Esophagus (tissue), 2 donors: Measurements from ENCODE around the gene NOB1. TPM values are rescaled to one million over a fixed set of nuclear protein-coding genes. Genes with fewer than 3 reads are reported as not detected.
A peak's percentile ranks its signal among the peaks of the same experiment; 100 is the strongest.

Experiments
- H3K27ac ChIP-seq, 2 donors: one replicate each; pipeline ENCODE4 v1.5.1; 2013; ENCODE audit warnings: low read depth in 2 of 2, mild to moderate bottlenecking in 2 of 2, inconsistent platforms in 1 of 2, low read length in 1 of 2, moderate library complexity in 1 of 2
- H3K27me3 ChIP-seq, 2 donors: one replicate each; pipeline ENCODE4 v1.6.1; 2013; ENCODE audit warnings: low read length in 2 of 2, control low read depth in 1 of 2, mild to moderate bottlenecking in 1 of 2; ENCODE audit not compliant: insufficient read depth in 2 of 2, control insufficient read depth in 1 of 2
- H3K36me3 ChIP-seq, 2 donors: one replicate each; pipeline ENCODE4 v1.6.1; 2013; ENCODE audit warnings: low read length in 1 of 2; ENCODE audit not compliant: control insufficient read depth in 2 of 2, insufficient read depth in 2 of 2
- H3K4me1 ChIP-seq, 2 donors: one replicate each; pipeline ENCODE4 v1.6.1; 2013; ENCODE audit warnings: low read length in 1 of 2; ENCODE audit not compliant: control insufficient read depth in 2 of 2, insufficient read depth in 2 of 2
- H3K4me3 ChIP-seq, 2 donors: one replicate each; pipeline ENCODE4 v1.5.1; 2013; ENCODE audit warnings: low read length in 2 of 2, mild to moderate bottlenecking in 2 of 2, low read depth in 1 of 2, moderate library complexity in 1 of 2
- H3K9me3 ChIP-seq, 2 donors: one replicate each; pipeline ENCODE4 v1.6.1; 2013; ENCODE audit warnings: mild to moderate bottlenecking in 2 of 2, low read depth in 1 of 2, low read length in 1 of 2, moderate library complexity in 1 of 2; ENCODE audit not compliant: control insufficient read depth in 2 of 2, insufficient read depth in 1 of 2
- WGBS, 2 donors: extraction: QIAGEN DNeasy Blood & Tissue Kit; methylation state at CpG; one replicate each; pipeline ENCODE4 v1.1.7; 2013; 5-methylcytosine and 5-hydroxymethylcytosine counted together
- polyA plus RNA-seq, 2 donors: library from polyadenylated mRNA; stranded (reverse); fragments of 200-250 nt; gene quantifications; one replicate each; pipeline ENCODE4 v1.2.3, GENCODE V29; 2013
- donor health status: healthy with polysubstance abuse.
- donor health status: Bipolar disorder and iron deficiency.

The NOB1 gene
- polyA plus RNA-seq, 2 donors = 14.7 to 49.5 TPM

GRCh38 chr16:69784586-69784985, 29.9 kb upstream of the NOB1 start:
- H3K4me3 ChIP-seq = no peak overlapping the region
- peaks cover 5 to 8% of the 10 kb centered on the region in 2 donors for H3K36me3 ChIP-seq
- no peaks in the 10 kb centered on the region for H3K27me3 ChIP-seq
- no peak overlapping the region for H3K27ac ChIP-seq
- H3K9me3 ChIP-seq = no peaks in the 10 kb centered on the region
- H3K4me1 ChIP-seq = no peaks in the 10 kb centered on the region
- WGBS, 2 donors = 76 to 79% methylated on average over 6 of the region's 6 CpGs

GRCh38 chr16:69781118-69781517, 26.4 kb upstream of the NOB1 start:
- Histone ChIP-seq H3K36me3 (peaks cover 0 to 4% of the 10 kb centered on the region in 2 donors), H3K9me3 (no peaks in the 10 kb centered on the region), H3K4me1 (no peaks in the 10 kb centered on the region), H3K27me3 (no peaks in the 10 kb centered on the region), H3K27ac (no peak overlapping the region), H3K4me3 (no peak overlapping the region)
- WGBS, 2 donors = 83 to 86% methylated on average over 3 of the region's 3 CpGs

GRCh38 chr16:69779724-69780123, 25.0 kb upstream of the NOB1 start:
- H3K36me3 ChIP-seq = peaks cover 0 to 4% of the 10 kb centered on the region in 2 donors
- no peaks in the 10 kb centered on the region for H3K9me3 ChIP-seq
- WGBS, 2 donors = 87 to 88% methylated on average over 2 of the region's 2 CpGs
- H3K4me1 ChIP-seq = no peaks in the 10 kb centered on the region
- H3K27me3 ChIP-seq = no peaks in the 10 kb centered on the region
- no peak overlapping the region for H3K27ac ChIP-seq
- H3K4me3 ChIP-seq = no peak overlapping the region

- Histone ChIP-seq H3K36me3 (no peaks in the 10 kb centered on the region), H3K27me3 (no peaks in the 10 kb centered on the region), H3K4me1 (no peaks in the 10 kb centered on the region), H3K27ac (no peak overlapping the region), H3K4me3 (no peak overlapping the region), H3K9me3 (no peaks in the 10 kb centered on the region)
These were observed 20.8 kb upstream of the NOB1 start for GRCh38 chr16:69775563-69775962.

GRCh38 chr16:69773260-69773947, 18.7 kb upstream of the NOB1 start:
- no peak overlapping the region for H3K27ac ChIP-seq
- no peak overlapping the region for H3K4me3 ChIP-seq
- 80 to 84% methylated on average over 6 of the region's 6 CpGs for WGBS, 2 donors
- no peaks in the 10 kb centered on the region for H3K4me1 ChIP-seq
- H3K27me3 ChIP-seq = no peaks in the 10 kb centered on the region
- H3K9me3 ChIP-seq = no peaks in the 10 kb centered on the region
- no peaks in the 10 kb centered on the region for H3K36me3 ChIP-seq

- WGBS, 2 donors = 89 to 92% methylated on average over 2 of the region's 2 CpGs
- Histone ChIP-seq H3K4me1 (no peaks in the 10 kb centered on the region), H3K4me3 (no peak overlapping the region), H3K9me3 (no peaks in the 10 kb centered on the region), H3K36me3 (no peaks in the 10 kb centered on the region), H3K27me3 (no peaks in the 10 kb centered on the region), H3K27ac (no peak overlapping the region)
These were observed 16.9 kb upstream of the NOB1 start for GRCh38 chr16:69771651-69771967.

- 43 to 47% methylated on average over 2 of the region's 2 CpGs for WGBS, 2 donors
- H3K9me3 ChIP-seq = no peaks in the 10 kb centered on the region
- no peak overlapping the region for H3K4me3 ChIP-seq
- no peaks in the 10 kb centered on the region for H3K36me3 ChIP-seq
- no peaks in the 10 kb centered on the region for H3K27me3 ChIP-seq
- H3K4me1 ChIP-seq = no peaks in the 10 kb centered on the region
- H3K27ac ChIP-seq = no peak overlapping the region
These were observed 14.7 kb upstream of the NOB1 start for GRCh38 chr16:69769404-69769803.

- no peaks in the 10 kb centered on the region for H3K27me3 ChIP-seq
- H3K4me1 ChIP-seq = no peaks in the 10 kb centered on the region
- H3K9me3 ChIP-seq = no peaks in the 10 kb centered on the region
- H3K36me3 ChIP-seq = no peaks in the 10 kb centered on the region
- WGBS, 2 donors = 86 to 88% methylated on average over 6 of the region's 6 CpGs
- H3K27ac ChIP-seq = no peak overlapping the region
- no peak overlapping the region for H3K4me3 ChIP-seq
These were observed 13.9 kb upstream of the NOB1 start for GRCh38 chr16:69768666-69769065.

GRCh38 chr16:69767459-69768229, 12.9 kb upstream of the NOB1 start:
- no peaks in the 10 kb centered on the region for H3K4me1 ChIP-seq
- H3K27ac ChIP-seq = no peak overlapping the region
- 68 to 77% methylated on average over 5 of the region's 5 CpGs for WGBS, 2 donors
- no peaks in the 10 kb centered on the region for H3K36me3 ChIP-seq
- H3K27me3 ChIP-seq = no peaks in the 10 kb centered on the region
- no peaks in the 10 kb centered on the region for H3K9me3 ChIP-seq
- H3K4me3 ChIP-seq = no peak overlapping the region

GRCh38 chr16:69763599-69763942, 8.8 kb upstream of the NOB1 start:
- 31 to 52% methylated on average over 5 of the region's 5 CpGs for WGBS, 2 donors
- Histone ChIP-seq H3K4me1 (no peaks in the 10 kb centered on the region), H3K4me3 (peak overlapping the region in 1 of 2 donors; percentile 92), H3K27ac (no peak overlapping the region), H3K27me3 (no peaks in the 10 kb centered on the region), H3K36me3 (no peaks in the 10 kb centered on the region), H3K9me3 (no peaks in the 10 kb centered on the region)
